NOMO-1 (cell line): Measurements from ENCODE around the gene UROC1.

Source experiments
- DNase-seq, 2 experiments: peaks; one replicate each; lab custom pipeline; 2025; ENCODE audit not compliant: unreplicated experiment in 2 of 2; lab: John Stamatoyannopoulos, UW

The UROC1 gene

GRCh38 chr3:126482503-126483255 is 34.9 kb downstream of the UROC1 start:
- no peak for DNase-seq

GRCh38 chr3:126481808-126482502 is 35.6 kb downstream of the UROC1 start:
- DNase-seq: no peak

GRCh38 chr3:126480861-126481260 is 36.7 kb downstream of the UROC1 start:
- no peak for DNase-seq

- no peak for DNase-seq
These were observed 37.4 kb downstream of the UROC1 start for GRCh38 chr3:126480206-126480605.

- no peak for DNase-seq
These were observed 37.9 kb downstream of the UROC1 start for GRCh38 chr3:126479642-126480041.

GRCh38 chr3:126478581-126479310 is 38.8 kb downstream of the UROC1 start:
- no peak for DNase-seq

GRCh38 chr3:126477061-126477380 is 40.6 kb downstream of the UROC1 start:
- no peak for DNase-seq

GRCh38 chr3:126476166-126477060 is 41.2 kb downstream of the UROC1 start:
- DNase-seq: peak; percentile 36 to 53

GRCh38 chr3:126475413-126476114 is 42.0 kb downstream of the UROC1 start, which contains the start of gene ZXDC:
Gene ZXDC (minus strand): TSS chr3:126475891. CDS start chr3:126475865, 26 bp downstream.
- DNase-seq: peak; percentile 87 to 91

GRCh38 chr3:126474498-126475412 is 42.8 kb downstream of the UROC1 start:
- DNase-seq: peak; percentile 22 to 50

GRCh38 chr3:126473292-126474168 is 44.0 kb downstream of the UROC1 start:
- peak in 1 of 2 experiments; percentile 17 for DNase-seq

GRCh38 chr3:126472277-126473006 is 45.1 kb downstream of the UROC1 start:
- DNase-seq: peak; percentile 95 to 100

GRCh38 chr3:126469479-126469878 is 48.1 kb downstream of the UROC1 start:
- DNase-seq: no peak

- peak; percentile 20 to 46 for DNase-seq
These were observed 49.3 kb downstream of the UROC1 start for GRCh38 chr3:126468028-126468891.

GRCh38 chr3:126467611-126467955 is 50.0 kb downstream of the UROC1 start:
- DNase-seq: no peak

- peak in 1 of 2 experiments; percentile 9 for DNase-seq
These were observed 50.5 kb downstream of the UROC1 start for GRCh38 chr3:126466886-126467610.
